ENCODE results near the gene TSPAN16. TPM values are rescaled to one million over a fixed set of nuclear protein-coding genes. Genes with fewer than 3 reads are reported as not detected.

TSPAN16 gene
- total RNA-seq, 1 donor from 2014 or later, result not detected

DNA sequence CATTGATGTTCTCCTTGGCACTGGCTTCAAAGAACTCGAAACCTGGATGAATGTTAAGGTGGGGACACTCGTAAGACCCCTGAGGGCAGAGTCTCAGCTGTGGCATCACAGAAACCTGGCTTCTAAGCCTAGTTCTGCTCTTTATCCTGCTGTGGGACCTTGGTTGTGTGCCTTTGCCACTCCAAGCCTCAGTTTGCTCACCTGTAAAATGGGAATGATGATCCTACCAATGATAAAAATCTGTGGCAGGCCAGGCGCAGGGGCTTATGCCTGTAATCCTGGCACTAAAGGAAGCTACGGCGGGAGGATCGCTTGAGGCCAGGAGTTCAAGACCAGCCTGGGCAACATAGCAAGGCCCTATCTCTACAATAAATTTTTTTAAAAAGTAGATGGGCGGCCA, 29.6 kb downstream of the TSPAN16 start:
- H3K9me3 ChIP-seq (ENCODE audit: insufficient read depth, low read depth, low read length), result no peaks in the 10 kb centered on the region
- peaks cover 1% of the 10 kb centered on the region for H3K27me3 Mint-ChIP-seq (ENCODE audit: low read depth, unreplicated experiment)
- no peaks in the 10 kb centered on the region for H3K27me3 ChIP-seq (ENCODE audit: insufficient read depth, low read length)
- H3K79me2 ChIP-seq (ENCODE audit: insufficient read depth, low read length), result no peaks in the 10 kb centered on the region
- H3K4me3 ChIP-seq (ENCODE audit: insufficient read depth, low read depth, low read length), result no peak overlapping the region
- DNase-seq (ENCODE audit: low read depth) (no peak), FAIRE-seq (no peak)
- peaks cover 11% of the 10 kb centered on the region for H3K4me1 ChIP-seq (ENCODE audit: insufficient read depth, low read length)
- peaks cover 2% of the 10 kb centered on the region for H3K4me1 Mint-ChIP-seq (ENCODE audit: low read depth, unreplicated experiment)
- no peak overlapping the region for H3K4me2 ChIP-seq (ENCODE audit: low read length)
- H3K9ac ChIP-seq (ENCODE audit: low read length), result no peak overlapping the region
- no peaks in the 10 kb centered on the region for H3K9me3 Mint-ChIP-seq (ENCODE audit: unreplicated experiment)
- no peak overlapping the region for H3K27ac ChIP-seq (ENCODE audit: low read depth, low read length)
- H3K4me3 Mint-ChIP-seq (ENCODE audit: unreplicated experiment), result no peak overlapping the region
- H4K20me1 ChIP-seq (ENCODE audit: insufficient read depth, low read length), result no peaks in the 10 kb centered on the region
- H3K36me3 ChIP-seq (ENCODE audit: insufficient read depth, low read length), result no peaks in the 10 kb centered on the region
- TF ChIP-seq, protein P1, sequence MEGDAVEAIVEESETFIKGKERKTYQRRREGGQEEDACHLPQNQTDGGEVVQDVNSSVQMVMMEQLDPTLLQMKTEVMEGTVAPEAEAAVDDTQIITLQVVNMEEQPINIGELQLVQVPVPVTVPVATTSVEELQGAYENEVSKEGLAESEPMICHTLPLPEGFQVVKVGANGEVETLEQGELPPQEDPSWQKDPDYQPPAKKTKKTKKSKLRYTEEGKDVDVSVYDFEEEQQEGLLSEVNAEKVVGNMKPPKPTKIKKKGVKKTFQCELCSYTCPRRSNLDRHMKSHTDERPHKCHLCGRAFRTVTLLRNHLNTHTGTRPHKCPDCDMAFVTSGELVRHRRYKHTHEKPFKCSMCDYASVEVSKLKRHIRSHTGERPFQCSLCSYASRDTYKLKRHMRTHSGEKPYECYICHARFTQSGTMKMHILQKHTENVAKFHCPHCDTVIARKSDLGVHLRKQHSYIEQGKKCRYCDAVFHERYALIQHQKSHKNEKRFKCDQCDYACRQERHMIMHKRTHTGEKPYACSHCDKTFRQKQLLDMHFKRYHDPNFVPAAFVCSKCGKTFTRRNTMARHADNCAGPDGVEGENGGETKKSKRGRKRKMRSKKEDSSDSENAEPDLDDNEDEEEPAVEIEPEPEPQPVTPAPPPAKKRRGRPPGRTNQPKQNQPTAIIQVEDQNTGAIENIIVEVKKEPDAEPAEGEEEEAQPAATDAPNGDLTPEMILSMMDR (IDR thresholded peaks at IDR 0.05; ENCODE audit: insufficient read depth, low read depth, low read length), result no peak
- TF ChIP-seq EZH2 (IDR thresholded peaks at IDR 0.05; ENCODE audit: insufficient read depth, low read length), result no peak
- H3K36me3 Mint-ChIP-seq (ENCODE audit: low read depth, unreplicated experiment), result no peaks in the 10 kb centered on the region
- H2AFZ ChIP-seq (ENCODE audit: low read depth, low read length), result no peak overlapping the region
- H3K27ac Mint-ChIP-seq (ENCODE audit: unreplicated experiment), result no peak overlapping the region

DNA sequence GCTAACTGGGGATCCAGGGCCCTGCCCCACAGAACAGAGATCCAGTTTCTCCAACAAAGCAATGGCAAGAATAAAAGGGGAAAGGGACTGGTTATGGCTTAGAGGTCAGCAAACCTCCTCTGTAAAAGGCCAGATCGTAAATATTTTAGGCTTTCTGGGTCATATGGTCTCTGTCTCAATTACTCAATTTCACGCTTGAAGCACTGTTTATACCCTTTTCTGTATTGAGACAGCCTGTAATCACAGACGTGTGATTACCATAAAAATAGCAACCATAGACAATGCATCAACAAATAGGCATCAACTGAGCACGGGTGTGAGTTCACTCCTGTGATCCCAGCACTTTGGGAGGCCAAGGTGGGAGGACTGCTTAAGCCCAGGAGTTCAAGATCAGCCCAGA, 34.2 kb downstream of the TSPAN16 start:
- TF ChIP-seq, protein P1 (IDR thresholded peaks at IDR 0.05; ENCODE audit: insufficient read depth, low read depth, low read length), result no peak
- no peak for TF ChIP-seq EZH2 (IDR thresholded peaks at IDR 0.05; ENCODE audit: insufficient read depth, low read length)
- no peaks in the 10 kb centered on the region for H3K4me1 ChIP-seq (ENCODE audit: insufficient read depth, low read length)
- Mint-ChIP-seq H3K27me3 (ENCODE audit: low read depth, unreplicated experiment) (no peaks in the 10 kb centered on the region), H3K36me3 (ENCODE audit: low read depth, unreplicated experiment) (peaks cover 7% of the 10 kb centered on the region), H3K4me1 (ENCODE audit: low read depth, unreplicated experiment) (no peaks in the 10 kb centered on the region), H3K9me3 (ENCODE audit: unreplicated experiment) (no peaks in the 10 kb centered on the region), H3K4me3 (ENCODE audit: unreplicated experiment) (no peak overlapping the region), H3K27ac (ENCODE audit: unreplicated experiment) (no peak overlapping the region)
- no peak overlapping the region for H3K4me3 ChIP-seq (ENCODE audit: insufficient read depth, low read depth, low read length)
- no peaks in the 10 kb centered on the region for H4K20me1 ChIP-seq (ENCODE audit: insufficient read depth, low read length)
- DNase-seq (ENCODE audit: low read depth) (no peak), FAIRE-seq (no peak)
- H3K79me2 ChIP-seq (ENCODE audit: insufficient read depth, low read length), result no peaks in the 10 kb centered on the region
- H2AFZ ChIP-seq (ENCODE audit: low read depth, low read length), result no peak overlapping the region
- no peaks in the 10 kb centered on the region for H3K36me3 ChIP-seq (ENCODE audit: insufficient read depth, low read length)
- no peaks in the 10 kb centered on the region for H3K27me3 ChIP-seq (ENCODE audit: insufficient read depth, low read length)
- no peak overlapping the region for H3K9ac ChIP-seq (ENCODE audit: low read length)
- no peak overlapping the region for H3K4me2 ChIP-seq (ENCODE audit: low read length)
- no peak overlapping the region for H3K27ac ChIP-seq (ENCODE audit: low read depth, low read length)
- no peaks in the 10 kb centered on the region for H3K9me3 ChIP-seq (ENCODE audit: insufficient read depth, low read depth, low read length)

DNA sequence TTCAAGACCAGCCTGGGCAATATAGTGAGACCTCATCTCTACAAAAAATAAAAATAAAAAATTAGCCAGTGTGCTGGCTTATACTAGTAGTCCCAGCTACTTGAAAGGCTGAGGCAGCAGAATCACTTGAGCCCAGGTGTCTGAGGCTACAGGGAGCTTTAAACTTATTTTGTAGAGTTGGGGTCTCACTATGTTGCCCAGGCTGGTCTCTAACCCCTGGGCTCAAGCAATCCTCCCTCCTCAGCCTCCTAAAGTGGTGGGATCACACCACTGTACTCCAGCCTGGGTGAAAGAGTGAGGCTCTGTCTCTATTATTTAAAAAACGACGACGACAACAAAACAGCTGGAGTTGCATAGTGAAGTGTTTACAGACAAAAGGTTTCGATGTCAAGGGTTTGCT, 35.5 kb downstream of the TSPAN16 start:
- FAIRE-seq (no peak), DNase-seq (ENCODE audit: low read depth) (no peak)
- no peaks in the 10 kb centered on the region for H3K36me3 ChIP-seq (ENCODE audit: insufficient read depth, low read length)
- no peaks in the 10 kb centered on the region for H3K9me3 ChIP-seq (ENCODE audit: insufficient read depth, low read depth, low read length)
- Mint-ChIP-seq H3K4me3 (ENCODE audit: unreplicated experiment) (no peak overlapping the region), H3K36me3 (ENCODE audit: low read depth, unreplicated experiment) (peaks cover 16% of the 10 kb centered on the region), H3K27me3 (ENCODE audit: low read depth, unreplicated experiment) (no peaks in the 10 kb centered on the region), H3K27ac (ENCODE audit: unreplicated experiment) (no peak overlapping the region), H3K4me1 (ENCODE audit: low read depth, unreplicated experiment) (no peaks in the 10 kb centered on the region), H3K9me3 (ENCODE audit: unreplicated experiment) (peaks cover 4% of the 10 kb centered on the region)
- H2AFZ ChIP-seq (ENCODE audit: low read depth, low read length), result no peak overlapping the region
- no peaks in the 10 kb centered on the region for H3K79me2 ChIP-seq (ENCODE audit: insufficient read depth, low read length)
- H3K4me1 ChIP-seq (ENCODE audit: insufficient read depth, low read length), result no peaks in the 10 kb centered on the region
- no peak overlapping the region for H3K9ac ChIP-seq (ENCODE audit: low read length)
- no peak overlapping the region for H3K27ac ChIP-seq (ENCODE audit: low read depth, low read length)
- H3K4me3 ChIP-seq (ENCODE audit: insufficient read depth, low read depth, low read length), result no peak overlapping the region
- TF ChIP-seq, protein P1 (IDR thresholded peaks at IDR 0.05; ENCODE audit: insufficient read depth, low read depth, low read length), result no peak
- TF ChIP-seq EZH2 (IDR thresholded peaks at IDR 0.05; ENCODE audit: insufficient read depth, low read length), result no peak
- H3K27me3 ChIP-seq (ENCODE audit: insufficient read depth, low read length), result no peaks in the 10 kb centered on the region
- no peak overlapping the region for H3K4me2 ChIP-seq (ENCODE audit: low read length)
- no peaks in the 10 kb centered on the region for H4K20me1 ChIP-seq (ENCODE audit: insufficient read depth, low read length)
